IPS DF 4.7 (cell line): ENCODE measurements around the gene DCAF10.
"Not testable (repeated sequence)": the region's sequence is repeated elsewhere in the genome, so short reads cannot be mapped to it uniquely, and the experiment has no call there.

Source experiments
- DNase-seq: peaks from one replicate; pipeline ENCODE4 v3.0.0-alpha.2; 2013; ENCODE audit warnings: low spot score; ENCODE audit errors: extremely low read depth

Gene DCAF10

GRCh38 chr9:37908283-37908682, 107.7 kb downstream of the DCAF10 start:
- no peak for DNase-seq

- DNase-seq, result no peak
Measured at GRCh38 chr9:37908698-37909186, 108.1 kb downstream of the DCAF10 start.

- DNase-seq, result no peak
Measured at GRCh38 chr9:37909326-37909725, 108.7 kb downstream of the DCAF10 start.

GRCh38 chr9:37909836-37910235, 109.2 kb downstream of the DCAF10 start:
- DNase-seq, result not testable (repeated sequence)

- no peak for DNase-seq
Measured at GRCh38 chr9:37910271-37910670, 109.7 kb downstream of the DCAF10 start.

GRCh38 chr9:37911271-37911681, 110.7 kb downstream of the DCAF10 start:
- DNase-seq, result no peak

GRCh38 chr9:37913480-37914153, 113.0 kb downstream of the DCAF10 start:
- peak; percentile 83 for DNase-seq

- DNase-seq, result no peak
Measured at GRCh38 chr9:37914154-37914551, 113.6 kb downstream of the DCAF10 start.

GRCh38 chr9:37914701-37915358, 114.2 kb downstream of the DCAF10 start:
- DNase-seq, result no peak

- no peak for DNase-seq
Measured at GRCh38 chr9:37915911-37916470, 115.4 kb downstream of the DCAF10 start.

- DNase-seq, result no peak
Measured at GRCh38 chr9:37916471-37917312, 116.1 kb downstream of the DCAF10 start.
